Right cardiac atrium (tissue), 5 donors: ENCODE measurements around the gene RALGAPA1. TPM values are rescaled to one million over a fixed set of nuclear protein-coding genes. Genes with fewer than 3 reads are reported as not detected.
"Not testable (repeated sequence)": the region's sequence is repeated elsewhere in the genome, so short reads cannot be mapped to it uniquely, and the experiment has no call there.

Source experiments
- ATAC-seq, 2 donors: fragments of 200-7000 bp; cut with Tn5 transposase; one replicate each; pipeline versions ENCODE4 v1.8.0 to v1.9.1; 2020; ENCODE audit warnings: moderate library complexity in 2 of 2, mild to moderate bottlenecking in 1 of 2
- DNase-seq, 3 donors: peaks; one replicate each; pipeline ENCODE4 v3.0.0-alpha.2; 2020
- H3K27ac ChIP-seq: one replicate; pipeline ENCODE4 v1.5.1; 2013; ENCODE audit warnings: mild to moderate bottlenecking, low read length, control low read depth, moderate library complexity
- H3K27me3 ChIP-seq: one replicate; pipeline ENCODE4 v1.6.1; 2013; ENCODE audit not compliant: control insufficient read depth, insufficient read depth
- H3K4me1 ChIP-seq: one replicate; pipeline ENCODE4 v1.6.1; 2013; ENCODE audit warnings: low read length; ENCODE audit not compliant: control insufficient read depth, insufficient read depth
- H3K4me3 ChIP-seq: one replicate; pipeline ENCODE4 v1.5.1; 2013; ENCODE audit warnings: low read length, control low read depth
- H3K9me3 ChIP-seq: one replicate; pipeline ENCODE4 v1.6.1; 2013; ENCODE audit warnings: low read length; ENCODE audit not compliant: control insufficient read depth
- WGBS: extraction: QIAGEN DNeasy Blood & Tissue Kit; methylation state at CpG from one replicate; pipeline ENCODE4 v1.1.7; 2013; 5-methylcytosine and 5-hydroxymethylcytosine counted together
- intact Hi-C, 4 donors: fragments of 100-400 bp; cut with DNase I; formaldehyde crosslinking; loops; one replicate each; pipeline versions ENCODE4 v1.11.0 to v1.14.0; 2022 to 2023
- polyA plus RNA-seq: library from polyadenylated mRNA; stranded (reverse); fragments of 200-250 nt; gene quantifications from one replicate; pipeline ENCODE4 v1.2.3, GENCODE V29; 2013
- total RNA-seq, 4 donors: library from RNA; stranded (reverse); fragmentation: NEBNext Ultra II Directional; extraction: Animal tissue kit (Norgen Biotek cat#: 25700); gene quantifications; one replicate each; pipeline ENCODE4 v1.2.1, GENCODE V29; 2021
- donor health status: healthy with polysubstance abuse.
- donor health status: DM: no; HTN: yes; CAD: no.
- donor health status: DM: no; HTN: no; CAD: no.
- donor health status: DM: no; HTN: yes; CAD: no; lungs with severe emphysema.
- donor health status: DM: yes; HTN: yes; CAD: no.

Gene RALGAPA1
- total and polyA plus RNA-seq, 5 donors = 11.6 to 47.4 (median 40.7) TPM

DNA sequence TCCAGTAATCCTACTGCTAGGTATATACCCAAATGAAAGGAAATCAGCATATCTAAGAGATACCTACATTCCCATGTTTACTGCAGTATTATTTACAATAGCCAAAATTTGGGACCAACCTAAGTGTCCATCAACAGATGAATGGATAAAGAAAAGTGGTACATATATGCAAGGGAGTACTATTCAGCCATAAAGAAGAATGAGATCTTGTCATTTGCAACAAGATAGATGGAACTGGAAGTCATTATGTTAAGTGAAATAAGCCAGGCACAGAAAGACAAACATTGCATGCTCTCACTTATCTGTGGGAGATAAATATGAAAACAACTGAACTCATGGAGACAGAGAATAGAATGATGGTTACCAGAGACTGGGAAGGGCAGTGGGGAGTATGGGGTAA lies 165.6 kb downstream of the RALGAPA1 start:
- no peak overlapping the region for H3K27ac ChIP-seq
- no peak for ATAC-seq

DNA sequence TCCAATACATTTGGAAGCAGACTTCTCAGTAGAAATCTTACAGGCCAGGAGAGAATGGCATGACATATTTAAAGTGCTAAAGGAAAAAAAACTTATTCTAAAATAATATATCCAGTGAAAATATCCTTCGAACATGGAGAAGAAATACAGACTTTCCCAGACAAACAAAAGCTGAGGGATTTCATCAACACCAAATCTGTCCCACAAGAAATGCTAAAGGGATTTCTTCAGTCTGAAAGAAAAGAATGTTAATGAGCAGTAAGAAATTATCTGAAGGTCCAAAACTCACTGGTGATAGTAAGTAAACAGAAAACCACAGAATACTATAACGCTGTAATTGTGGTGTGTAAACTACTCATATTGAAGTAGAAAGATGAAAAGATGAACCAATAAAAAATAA lies 171.2 kb downstream of the RALGAPA1 start:
- no peak overlapping the region for H3K4me3 ChIP-seq
- intact Hi-C loops = no loop called here
- DNase-seq = no peak
- WGBS = 96% methylated on average over 2 of the region's 2 CpGs
- H3K27ac ChIP-seq = no peak overlapping the region
- ATAC-seq = no peak
- no peaks in the 10 kb centered on the region for H3K4me1 ChIP-seq
- H3K9me3 ChIP-seq = no peaks in the 10 kb centered on the region
- no peaks in the 10 kb centered on the region for H3K27me3 ChIP-seq

More for the DNA sequence above, 165.6 kb downstream of the RALGAPA1 start:
- DNase-seq = no peak
- Histone ChIP-seq H3K4me3 (no peak overlapping the region), H3K27me3 (no peaks in the 10 kb centered on the region), H3K4me1 (no peaks in the 10 kb centered on the region), H3K9me3 (no peaks in the 10 kb centered on the region)
- intact Hi-C loops = no loop called here

DNA sequence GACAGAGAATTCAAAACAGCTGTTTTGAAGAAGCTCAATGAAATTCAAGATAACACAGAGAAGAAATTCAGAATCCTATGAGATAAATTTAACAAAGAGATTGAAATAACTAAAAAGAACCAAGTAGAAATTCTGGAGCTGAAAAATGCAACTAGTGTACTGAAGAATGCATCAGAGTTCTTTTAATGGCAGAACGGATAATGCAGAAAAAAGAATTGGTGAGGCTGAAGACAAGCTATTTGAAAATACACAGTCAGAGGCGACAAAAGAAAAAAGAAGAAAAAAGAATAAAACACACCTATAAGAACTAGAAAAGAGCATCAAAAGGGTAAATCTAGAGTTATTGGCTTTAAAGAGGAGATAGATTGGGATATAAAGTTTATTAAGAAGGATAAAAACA lies 171.8 kb downstream of the RALGAPA1 start:
- Histone ChIP-seq H3K4me3 (no peak overlapping the region), H3K9me3 (no peaks in the 10 kb centered on the region), H3K27me3 (no peaks in the 10 kb centered on the region), H3K4me1 (no peaks in the 10 kb centered on the region), H3K27ac (no peak overlapping the region)
- intact Hi-C loops = no loop called here
- ATAC-seq = no peak
- 96% methylated on average over 2 of the region's 2 CpGs for WGBS
- no peak for DNase-seq

DNA sequence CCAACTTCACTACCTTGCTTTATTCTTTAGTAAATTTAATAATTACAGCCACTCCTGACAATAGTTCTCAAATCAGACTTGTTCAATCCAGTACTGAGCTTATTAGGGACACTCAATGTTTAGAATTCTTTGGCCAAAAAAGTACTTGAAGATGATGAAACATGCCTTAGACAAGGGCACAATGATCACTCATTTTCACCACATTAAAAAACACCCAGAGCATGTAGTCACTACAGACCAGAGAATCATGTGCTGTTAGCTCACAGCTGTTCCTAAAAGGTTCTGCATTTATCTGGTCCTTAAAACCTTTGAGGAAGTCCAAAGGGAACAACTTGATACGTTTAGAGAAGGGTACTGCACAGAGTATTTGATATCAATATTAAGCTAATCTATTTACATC lies 176.4 kb downstream of the RALGAPA1 start:
- Histone ChIP-seq H3K27me3 (no peaks in the 10 kb centered on the region), H3K4me3 (no peak overlapping the region), H3K9me3 (no peaks in the 10 kb centered on the region), H3K4me1 (no peaks in the 10 kb centered on the region), H3K27ac (no peak overlapping the region)
- DNase-seq (no peak), ATAC-seq (no peak)
- intact Hi-C loops = no loop called here
- 41% methylated on average over 1 of the region's 1 CpG for WGBS

DNA sequence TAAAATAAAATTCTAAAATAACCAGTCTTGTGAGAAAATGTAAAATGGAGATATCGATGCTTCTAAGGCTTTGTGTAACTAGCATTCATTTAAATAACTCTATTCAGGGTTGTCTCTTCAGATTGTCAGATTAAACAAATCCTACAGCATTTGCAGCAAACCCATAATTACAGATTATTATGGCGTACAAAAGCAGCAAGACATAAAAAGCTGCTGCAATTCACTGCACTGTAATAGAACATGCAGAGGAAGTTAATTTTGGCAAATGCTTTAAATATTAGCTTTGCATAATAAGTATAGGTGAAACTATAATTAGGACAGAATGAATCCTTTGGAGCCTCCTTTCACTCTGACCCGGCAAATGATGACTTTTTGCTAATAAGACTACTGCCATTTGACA lies 176.8 kb downstream of the RALGAPA1 start:
- no peaks in the 10 kb centered on the region for H3K27me3 ChIP-seq
- ATAC-seq = no peak
- 92% methylated on average over 3 of the region's 3 CpGs for WGBS
- H3K27ac ChIP-seq = no peak overlapping the region
- no peak overlapping the region for H3K4me3 ChIP-seq
- no peaks in the 10 kb centered on the region for H3K4me1 ChIP-seq
- no peaks in the 10 kb centered on the region for H3K9me3 ChIP-seq
- DNase-seq = no peak
- intact Hi-C loops = no loop called here

DNA sequence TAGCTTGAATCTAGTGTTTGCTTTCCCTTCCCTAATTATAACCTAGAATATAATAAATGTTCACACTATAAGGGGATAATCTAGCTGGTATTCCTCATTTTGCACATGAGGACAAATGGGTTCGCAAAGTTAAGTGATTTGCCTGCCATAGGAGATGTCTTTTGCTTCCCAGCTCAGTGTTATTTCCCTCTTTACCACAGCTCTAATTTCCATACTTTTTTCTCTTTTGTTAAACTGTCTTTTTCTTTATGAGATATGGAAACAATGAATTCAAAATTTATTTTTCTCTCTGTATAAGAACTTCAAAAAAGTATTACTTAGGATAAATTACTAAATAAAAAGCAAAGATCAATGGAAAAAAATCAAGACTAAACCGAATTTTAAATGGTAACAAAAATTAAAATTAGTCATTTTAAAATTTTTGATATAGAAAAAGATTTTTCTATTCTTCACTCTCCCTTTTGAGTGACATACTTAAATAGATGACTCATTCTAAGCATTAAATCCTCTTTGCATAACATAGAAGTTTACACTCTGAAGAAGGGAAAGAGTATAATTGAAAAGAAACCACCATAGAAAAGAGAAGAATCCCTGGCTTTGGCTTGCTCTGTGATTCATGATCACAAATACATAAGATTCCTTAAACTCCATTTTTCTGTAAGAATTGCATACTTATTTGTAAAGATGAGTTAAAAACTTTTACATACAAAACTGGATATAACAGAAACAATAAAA lies 177.9 kb downstream of the RALGAPA1 start:
- Histone ChIP-seq H3K4me3 (no peak overlapping the region), H3K4me1 (no peaks in the 10 kb centered on the region), H3K9me3 (no peaks in the 10 kb centered on the region), H3K27ac (no peak overlapping the region), H3K27me3 (no peaks in the 10 kb centered on the region)
- intact Hi-C loops = no loop called here
- ATAC-seq (no peak), DNase-seq (no peak)
- WGBS = 97% methylated on average over 2 of the region's 2 CpGs

DNA sequence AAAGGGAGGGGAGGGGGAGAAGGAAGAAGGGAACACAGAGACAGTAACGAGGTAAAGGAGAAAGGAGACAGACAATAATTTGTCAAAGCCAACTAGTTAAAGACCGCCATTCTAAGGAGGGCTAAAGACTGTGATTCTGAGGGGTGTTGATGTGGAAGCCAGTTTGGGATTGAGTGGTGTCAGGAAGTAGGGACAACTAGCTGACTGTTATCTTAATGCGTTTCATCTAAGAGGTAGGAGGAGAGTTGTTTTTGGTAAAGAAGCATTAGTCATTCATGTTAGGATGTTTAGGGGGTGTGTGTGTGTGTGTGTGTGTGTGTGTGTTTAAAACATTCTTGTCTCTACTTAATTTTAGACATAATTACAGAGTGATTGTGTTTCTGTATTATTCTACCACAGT lies 180.1 kb downstream of the RALGAPA1 start:
- Histone ChIP-seq H3K27me3 (no peaks in the 10 kb centered on the region), H3K27ac (no peak overlapping the region), H3K4me3 (no peak overlapping the region), H3K4me1 (no peaks in the 10 kb centered on the region), H3K9me3 (no peaks in the 10 kb centered on the region)
- ATAC-seq (no peak), DNase-seq (no peak)
- 75% methylated on average over 3 of the region's 3 CpGs for WGBS
- intact Hi-C loops = no loop called here

DNA sequence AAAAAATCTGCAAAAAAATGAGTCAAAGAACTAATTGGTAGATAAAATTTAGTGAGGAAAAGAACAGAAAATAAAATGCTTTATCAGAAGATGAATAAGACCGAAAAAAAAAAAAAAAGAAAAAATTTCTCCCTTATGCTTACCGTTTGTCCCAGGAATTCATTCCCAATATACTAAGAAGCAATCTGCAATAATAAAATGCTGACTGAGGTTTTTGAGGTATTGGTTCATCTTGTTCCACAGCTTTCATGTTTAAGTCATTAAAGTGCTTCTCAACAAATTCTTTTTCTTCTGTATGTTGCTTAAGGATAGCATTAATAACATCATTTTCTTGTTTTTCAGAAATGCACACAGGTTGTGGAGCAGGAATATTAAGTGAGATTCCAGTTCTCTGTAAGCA lies 182.1 kb downstream of the RALGAPA1 start:
- WGBS = 76% methylated on average over 2 of the region's 2 CpGs
- intact Hi-C loops, H3K27ac ChIP-seq, H3K9me3 ChIP-seq, H3K4me3 ChIP-seq, H3K27me3 ChIP-seq, DNase-seq, ATAC-seq, H3K4me1 ChIP-seq: not testable (repeated sequence)

DNA sequence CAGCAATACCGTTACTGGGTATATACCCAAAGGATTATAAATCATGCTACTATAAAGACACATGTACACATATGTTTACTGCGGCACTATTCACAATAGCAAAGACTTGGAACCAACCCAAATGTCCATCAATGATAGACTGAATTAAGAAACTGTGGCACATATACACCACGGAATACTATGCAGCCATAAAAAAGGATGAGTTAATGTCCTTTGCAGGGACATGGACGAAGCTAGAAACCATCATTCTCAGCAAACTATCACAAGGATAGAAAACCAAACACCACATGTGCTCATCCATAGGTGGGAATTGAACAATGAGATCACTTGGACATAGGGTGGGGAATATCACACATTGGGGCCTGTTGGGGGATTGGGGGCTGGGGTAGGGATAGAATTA lies 187.1 kb downstream of the RALGAPA1 start:
- H3K27ac ChIP-seq, H3K4me1 ChIP-seq, DNase-seq, H3K9me3 ChIP-seq, H3K4me3 ChIP-seq, H3K27me3 ChIP-seq, ATAC-seq, intact Hi-C loops: not testable (repeated sequence)
- 96% methylated on average over 4 of the region's 4 CpGs for WGBS

DNA sequence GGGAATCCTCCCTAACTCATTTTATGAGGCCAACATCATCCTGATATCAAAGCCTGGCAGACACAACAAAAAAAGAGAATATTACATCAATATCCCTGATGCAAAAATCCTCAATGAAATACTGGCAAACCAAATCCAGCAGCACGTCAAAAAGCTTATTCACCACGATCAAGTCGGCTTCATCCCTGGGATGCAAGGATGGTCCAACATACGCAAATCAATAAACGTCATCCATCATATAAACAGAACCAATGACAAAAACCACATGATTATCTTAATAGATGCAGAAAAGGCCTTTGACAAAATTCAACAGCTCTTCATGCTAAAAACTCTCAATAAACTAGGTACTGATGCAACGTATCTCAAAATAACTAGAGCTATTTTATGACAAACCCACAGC lies 189.1 kb downstream of the RALGAPA1 start:
- DNase-seq, intact Hi-C loops, H3K27me3 ChIP-seq, H3K9me3 ChIP-seq, H3K4me3 ChIP-seq, H3K4me1 ChIP-seq, ATAC-seq, H3K27ac ChIP-seq: not testable (repeated sequence)
- 96% methylated on average over 6 of the region's 6 CpGs for WGBS

DNA sequence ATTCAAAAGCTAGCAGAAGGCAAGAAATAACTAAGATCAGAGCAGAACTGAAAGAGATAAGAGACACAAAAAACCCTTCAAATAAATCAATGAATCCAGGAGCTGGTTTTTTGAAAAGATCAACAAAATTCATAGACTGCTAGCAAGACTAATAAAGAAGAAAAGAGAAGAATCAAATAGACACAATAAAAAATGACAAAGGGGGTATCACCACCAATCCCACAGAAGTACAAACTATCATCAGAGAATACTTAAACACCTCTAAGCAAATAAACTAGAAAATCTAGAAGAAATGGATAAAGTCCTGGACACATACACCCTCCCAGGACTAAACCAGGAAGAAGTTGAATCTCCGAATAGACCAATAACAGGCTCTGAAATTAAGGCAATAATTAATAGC lies 189.6 kb downstream of the RALGAPA1 start:
- DNase-seq, intact Hi-C loops, H3K4me3 ChIP-seq, ATAC-seq, H3K4me1 ChIP-seq, H3K9me3 ChIP-seq, H3K27ac ChIP-seq, H3K27me3 ChIP-seq: not testable (repeated sequence)
- WGBS = 98% methylated on average over 1 of the region's 1 CpG

DNA sequence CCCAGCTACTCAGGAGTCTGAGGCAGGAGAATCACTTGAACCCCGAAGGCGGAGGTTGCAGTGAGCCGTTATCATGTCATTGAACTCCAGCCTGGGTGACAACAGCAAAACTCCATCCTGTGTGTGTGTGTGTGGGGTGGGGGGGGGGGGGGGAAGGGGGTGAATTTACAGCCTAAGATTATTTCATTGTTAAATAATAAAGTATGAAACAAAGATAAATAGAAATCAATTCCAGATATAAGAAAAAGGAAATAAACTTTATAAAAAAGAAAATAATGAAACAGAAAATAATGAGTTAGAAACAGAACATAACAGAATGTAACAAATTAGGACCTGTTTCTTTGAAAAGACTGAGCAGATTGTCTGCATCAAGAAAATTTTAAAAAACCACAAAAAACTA lies 191.6 kb downstream of the RALGAPA1 start:
- WGBS = 97% methylated on average over 3 of the region's 3 CpGs
- intact Hi-C loops = no loop called here

More for the DNA sequence above, 191.6 kb downstream of the RALGAPA1 start:
- Histone ChIP-seq H3K27ac (no peak overlapping the region), H3K9me3 (no peaks in the 10 kb centered on the region), H3K4me3 (no peak overlapping the region), H3K4me1 (no peaks in the 10 kb centered on the region), H3K27me3 (no peaks in the 10 kb centered on the region)
- no peak for DNase-seq
- ATAC-seq = no peak
